Thyroid gland (tissue), 4 donors: ENCODE data around the gene APEX2.

Source experiments
- CTCF ChIP-seq, 6 experiments: fragments of 200-600 bp in 3 of 6; fragments of 450-650 bp in 3 of 6; sonication (generic) in 3 of 6; IDR thresholded peaks; one replicate each; pipeline ENCODE4 v1.5.1; 2016 to 2019; ENCODE audit warnings: antibody characterized with exemption in 6 of 6, mild to moderate bottlenecking in 2 of 6, inconsistent platforms in 1 of 6, moderate library complexity in 1 of 6
- POLR2A ChIP-seq, 2 donors: fragments of 450-650 bp; IDR thresholded peaks; one replicate each; pipeline ENCODE4 v1.6.1; 2017; ENCODE audit warnings: antibody characterized with exemption in 2 of 2, mild to moderate bottlenecking in 2 of 2, moderate library complexity in 1 of 2

- TF ChIP-seq CTCF (IDR thresholded peaks at IDR 0.05) (no peak), POLR2A (IDR thresholded peaks at IDR 0.05) (no peak)
Observed at GRCh38 chrX:54992911-54993622, 7.1 kb upstream of the APEX2 start.
